HEK293 (cell line): ENCODE measurements around the gene TLE1.

Source experiments
- CTCF ChIA-PET: fragments of 350-600 bp; formaldehyde crosslinking; extraction: SDS; loops from one replicate; lab custom pipeline; 2021; ENCODE audit warnings: antibody characterized with exemption; lab: Yijun Ruan, JAX
- POLR2A ChIA-PET: fragments of 300-600 bp; formaldehyde crosslinking; extraction: SDS; loops from one replicate; lab custom pipeline; 2020; ENCODE audit warnings: antibody characterized with exemption, inconsistent platforms; lab: Yijun Ruan, JAX
- H3K27ac ChIP-seq: fragments of 200-500 bp; sonication (Bioruptor generic); 2 replicates; pipeline ENCODE4 v1.5.1; 2014; ENCODE audit warnings: low read depth, low read length, control low read depth, inconsistent platforms; ENCODE audit errors: extremely low read depth
- H3K36me3 ChIP-seq, 2 experiments: fragments of 200-500 bp in 1 of 2; sonication (Bioruptor generic) in 1 of 2; 1 replicate in 1 of 2; 2 replicates in 1 of 2; pipeline ENCODE4 v1.5.1; 2014 to 2017; ENCODE audit warnings: inconsistent platforms in 2 of 2, low read length in 2 of 2; ENCODE audit not compliant: control insufficient read depth in 2 of 2, insufficient read depth in 1 of 2
- H3K4me1 ChIP-seq: fragments of 200-500 bp; sonication (Bioruptor generic); 2 replicates; pipeline ENCODE4 v1.5.1; 2014; ENCODE audit warnings: mild to moderate bottlenecking, low read length, inconsistent platforms; ENCODE audit not compliant: control insufficient read depth, insufficient read depth
- H3K4me3 ChIP-seq: 2 replicates; pipeline ENCODE4 v1.5.1; 2011; ENCODE audit warnings: low read depth, mild to moderate bottlenecking, control low read depth, low read length, moderate library complexity
- H3K9me3 ChIP-seq: fragments of 200-500 bp; sonication (Bioruptor generic); 2 replicates; pipeline ENCODE4 v1.5.1; 2014; ENCODE audit warnings: low read depth, low read length, inconsistent platforms; ENCODE audit not compliant: control insufficient read depth, insufficient read depth
- BCL6B ChIP-seq: fragments of 450-650 bp; formaldehyde crosslinking; IDR thresholded peaks from 2 replicates; pipeline ENCODE4 v1.5.1; 2017; ENCODE audit warnings: missing biosample characterization, missing genetic modification characterization
- MEIS1 ChIP-seq: sonication (generic); formaldehyde crosslinking; IDR thresholded peaks from 2 replicates; pipeline ENCODE4 v1.8.1; 2022; ENCODE audit warnings: missing genetic modification reagents, mild to moderate bottlenecking, borderline replicate concordance
- REPIN1 ChIP-seq: fragments of 450-650 bp; formaldehyde crosslinking; IDR thresholded peaks from 2 replicates; pipeline ENCODE4 v1.5.1; 2017; ENCODE audit warnings: missing biosample characterization, missing genetic modification characterization, low read depth
- REST ChIP-seq: fragments of 450-650 bp; formaldehyde crosslinking; IDR thresholded peaks from 2 replicates; pipeline ENCODE4 v1.5.1; 2016; ENCODE audit warnings: missing biosample characterization, missing genetic modification characterization
- SCRT2 ChIP-seq: fragments of 450-650 bp; formaldehyde crosslinking; IDR thresholded peaks from 2 replicates; pipeline ENCODE4 v1.5.1; 2016; ENCODE audit warnings: missing biosample characterization, missing genetic modification characterization
- TSHZ1 ChIP-seq: fragments of 450-650 bp; formaldehyde crosslinking; IDR thresholded peaks from 2 replicates; pipeline ENCODE4 v1.5.1; 2016; ENCODE audit warnings: missing biosample characterization, missing genetic modification characterization, borderline replicate concordance
- ZBTB48 ChIP-seq: fragments of 450-650 bp; formaldehyde crosslinking; IDR thresholded peaks from 2 replicates; pipeline ENCODE4 v1.5.1; 2016; ENCODE audit warnings: missing biosample characterization, missing genetic modification characterization
- ZBTB6 ChIP-seq: fragments of 450-650 bp; formaldehyde crosslinking; IDR thresholded peaks from 2 replicates; pipeline ENCODE4 v1.5.1; 2017; ENCODE audit warnings: missing biosample characterization, missing genetic modification characterization
- ZNF10 ChIP-seq: fragments of 450-650 bp; formaldehyde crosslinking; IDR thresholded peaks from 2 replicates; pipeline ENCODE4 v1.5.1; 2017; ENCODE audit warnings: missing biosample characterization, missing genetic modification characterization
- ZNF146 ChIP-seq: fragments of 450-650 bp; formaldehyde crosslinking; IDR thresholded peaks from 2 replicates; pipeline ENCODE4 v1.5.1; 2016; ENCODE audit warnings: missing biosample characterization, missing genetic modification characterization
- ZNF16 ChIP-seq: fragments of 450-650 bp; formaldehyde crosslinking; IDR thresholded peaks from 2 replicates; pipeline ENCODE4 v1.5.1; 2016; ENCODE audit warnings: low read depth, missing biosample characterization, missing genetic modification characterization
- ZNF214 ChIP-seq: fragments of 450-650 bp; formaldehyde crosslinking; IDR thresholded peaks from 2 replicates; pipeline ENCODE4 v1.5.1; 2017; ENCODE audit warnings: missing biosample characterization, mild to moderate bottlenecking, missing genetic modification characterization, borderline replicate concordance
- ZNF223 ChIP-seq: fragments of 450-650 bp; formaldehyde crosslinking; IDR thresholded peaks from 2 replicates; pipeline ENCODE4 v1.5.1; 2016; ENCODE audit warnings: missing biosample characterization, missing genetic modification characterization
- ZNF23 ChIP-seq: fragments of 450-650 bp; formaldehyde crosslinking; IDR thresholded peaks from 2 replicates; pipeline ENCODE4 v1.5.1; 2016; ENCODE audit warnings: missing biosample characterization, missing genetic modification characterization, borderline replicate concordance
- ZNF341 ChIP-seq: fragments of 450-650 bp; formaldehyde crosslinking; IDR thresholded peaks from 2 replicates; pipeline ENCODE4; 2016; ENCODE audit warnings: low read depth, missing biosample characterization, missing genetic modification characterization
- ZNF530 ChIP-seq: fragments of 450-650 bp; formaldehyde crosslinking; IDR thresholded peaks from 2 replicates; pipeline ENCODE4 v1.5.1; 2016; ENCODE audit warnings: low read depth, missing biosample characterization, missing genetic modification characterization
- ZNF548 ChIP-seq: fragments of 450-650 bp; formaldehyde crosslinking; IDR thresholded peaks from 2 replicates; pipeline ENCODE4 v1.5.1; 2016; ENCODE audit warnings: missing biosample characterization, missing genetic modification characterization
- ZNF549 ChIP-seq: fragments of 450-650 bp; IDR thresholded peaks from 2 replicates; pipeline ENCODE4 v1.5.1; 2018; ENCODE audit warnings: missing biosample characterization, missing genetic modification characterization, mild to moderate bottlenecking, inconsistent platforms, moderate library complexity
- ZNF768 ChIP-seq: fragments of 450-650 bp; formaldehyde crosslinking; IDR thresholded peaks from 2 replicates; pipeline ENCODE4 v1.5.1; 2018; ENCODE audit warnings: missing biosample characterization, mild to moderate bottlenecking, missing genetic modification characterization
- ZSCAN16 ChIP-seq: fragments of 450-650 bp; formaldehyde crosslinking; IDR thresholded peaks from 2 replicates; pipeline ENCODE4 v1.5.1; 2016; ENCODE audit warnings: missing biosample characterization, missing genetic modification characterization

The TLE1 gene

GRCh38 chr9:81717747-81718077, 28.4 kb upstream of the TLE1 start (continued):
- TF ChIP-seq ZNF214 (tag by site-specific recombination) = no peak
- TF ChIP-seq ZNF10 (tag by site-specific recombination) = no peak
- no peak for TF ChIP-seq ZNF549 (tag by site-specific recombination)

- Histone ChIP-seq H3K4me3 (no peak overlapping the region), H3K9me3 (no peaks in the 10 kb centered on the region), H3K36me3 (no peaks in the 10 kb centered on the region), H3K27ac (no peak overlapping the region), H3K4me1 (peaks cover 13% of the 10 kb centered on the region)
- ChIA-PET CTCF (interaction anchor here (0.7 kb wide), 1 partner anchor 13 kb away, joined by 3 read pairs; no protein-coding TSS in a partner anchor), POLR2A (no interaction called here)
- TF ChIP-seq ZBTB6 (no peak), ZNF341 (no peak), REPIN1 (tag by site-specific recombination) (no peak), ZNF146 (tag by site-specific recombination) (no peak), ZNF548 (tag by site-specific recombination) (no peak), ZNF16 (tag by site-specific recombination) (no peak), BCL6B (tag by site-specific recombination) (no peak), ZNF530 (no peak), MEIS1 (CRISPR knock-in tag) (no peak), TSHZ1 (no peak), ZNF214 (tag by site-specific recombination) (no peak), ZSCAN16 (no peak), SCRT2 (tag by site-specific recombination) (no peak), ZBTB48 (tag by site-specific recombination) (no peak), ZNF23 (tag by site-specific recombination) (no peak), ZNF223 (no peak), REST (tag by site-specific recombination) (no peak), ZNF768 (tag by site-specific recombination) (no peak)
Observed at GRCh38 chr9:81717061-81717746, 27.9 kb upstream of the TLE1 start.
